DMS153 treated with DMSO at 0.1 percent for 48 hours (cell line): ENCODE results near the gene FNDC3B.

ENCODE experiments used
- DNase-seq: peaks from one replicate; lab custom pipeline; 2025; ENCODE audit not compliant: unreplicated experiment; lab: John Stamatoyannopoulos, UW

Gene FNDC3B

GRCh38 chr3:172437713-172438112 is 398.3 kb downstream of the FNDC3B start:
- DNase-seq: no peak

- no peak for DNase-seq
Observed at GRCh38 chr3:172438186-172438585, 398.8 kb downstream of the FNDC3B start.

- no peak for DNase-seq
Observed at GRCh38 chr3:172441581-172441980, 402.2 kb downstream of the FNDC3B start.

GRCh38 chr3:172442606-172443005 is 403.2 kb downstream of the FNDC3B start:
- no peak for DNase-seq

- no peak for DNase-seq
Observed at GRCh38 chr3:172444821-172445220, 405.4 kb downstream of the FNDC3B start.

- DNase-seq: no peak
Observed at GRCh38 chr3:172446198-172446597, 406.8 kb downstream of the FNDC3B start.

GRCh38 chr3:172447611-172448579 is 408.5 kb downstream of the FNDC3B start, which contains the start of gene GHSR:
GHSR (minus strand) TSS chr3:172448456; CDS start chr3:172448413, 43 bp downstream.
- no peak for DNase-seq

- no peak for DNase-seq
Observed at GRCh38 chr3:172448661-172449465, 409.5 kb downstream of the FNDC3B start.

- DNase-seq: no peak
Observed at GRCh38 chr3:172449466-172450149, 410.2 kb downstream of the FNDC3B start.
